CD4-positive, alpha-beta memory T cell (primary cell): ENCODE results near the gene ZGPAT. TPM values are rescaled to one million over a fixed set of nuclear protein-coding genes. Genes with fewer than 3 reads are reported as not detected.

ENCODE experiments used
- CTCF ChIA-PET: fragments of 350-600 bp; sonication (Branson Sonifier 250); formaldehyde crosslinking; loops from one replicate; lab custom pipeline; 2021; ENCODE audit warnings: inconsistent platforms; ENCODE audit not compliant: partially characterized antibody; lab: Charles Lee
- POLR2A ChIA-PET: fragments of 350-600 bp; sonication (Branson Sonifier 250); formaldehyde crosslinking; loops from one replicate; lab custom pipeline; 2021; ENCODE audit not compliant: partially characterized antibody; lab: Charles Lee
- DNase-seq, 5 donors: peaks; one replicate each; pipeline versions ENCODE4 v3.0.0 to v3.0.0-alpha.2; 2020 to 2022; ENCODE audit warnings: mixed read lengths in 1 of 5
- H3K27ac ChIP-seq: one replicate; pipeline ENCODE4 v1.7.0; 2013; ENCODE audit warnings: low read depth, low read length
- H3K27me3 ChIP-seq: 2 replicates; pipeline ENCODE4 v1.7.0; 2013; ENCODE audit warnings: mild to moderate bottlenecking, low read length, moderate library complexity; ENCODE audit not compliant: insufficient read depth
- H3K36me3 ChIP-seq: 2 replicates; pipeline ENCODE4 v1.7.0; 2013; ENCODE audit warnings: mild to moderate bottlenecking, low read length, moderate library complexity; ENCODE audit not compliant: insufficient read depth
- H3K4me1 ChIP-seq: 2 replicates; pipeline ENCODE4 v1.7.0; 2013; ENCODE audit warnings: mild to moderate bottlenecking, low read length, moderate library complexity; ENCODE audit not compliant: insufficient read depth
- H3K4me3 ChIP-seq, 2 donors: one replicate each; pipeline ENCODE4 v1.7.0; 2013; ENCODE audit warnings: low read length in 2 of 2, mild to moderate bottlenecking in 1 of 2
- H3K9me3 ChIP-seq, 2 donors: one replicate each; pipeline ENCODE4 v1.7.0; 2013; ENCODE audit warnings: low read length in 2 of 2, control low read depth in 1 of 2; ENCODE audit not compliant: control insufficient read depth in 1 of 2
- H3K27ac Mint-ChIP-seq, 7 donors: one replicate each; pipeline ENCODE4 v1.8.0; 2020 to 2021; ENCODE audit warnings: mixed read lengths in 7 of 7, mild to moderate bottlenecking in 6 of 7, inconsistent platforms in 3 of 7, moderate library complexity in 3 of 7
- H3K27me3 Mint-ChIP-seq, 2 donors: one replicate each; pipeline ENCODE4 v1.8.0; 2020 to 2021; ENCODE audit warnings: mixed read lengths in 2 of 2
- H3K36me3 Mint-ChIP-seq, 2 donors: one replicate each; pipeline ENCODE4 v1.8.0; 2020 to 2021; ENCODE audit warnings: mixed read lengths in 2 of 2, inconsistent platforms in 1 of 2, mild to moderate bottlenecking in 1 of 2
- H3K4me1 Mint-ChIP-seq, 4 donors: one replicate each; pipeline ENCODE4 v1.8.0; 2020 to 2021; ENCODE audit warnings: mixed read lengths in 4 of 4, mild to moderate bottlenecking in 1 of 4
- H3K4me3 Mint-ChIP-seq, 8 donors: one replicate each; pipeline ENCODE4 v1.8.0; 2020 to 2021; ENCODE audit warnings: mixed read lengths in 8 of 8, mild to moderate bottlenecking in 7 of 8, moderate library complexity in 6 of 8, inconsistent platforms in 3 of 8
- H3K9me3 Mint-ChIP-seq, 8 donors: one replicate each; pipeline ENCODE4 v1.8.0; 2020 to 2021; ENCODE audit warnings: mixed read lengths in 8 of 8, mild to moderate bottlenecking in 5 of 8, inconsistent platforms in 3 of 8, moderate library complexity in 1 of 8
- intact Hi-C: fragments of 100-400 bp; cut with micrococcal nuclease; formaldehyde crosslinking; loops from one replicate; pipeline ENCODE4 v1.15.1; 2023
- polyA plus RNA-seq, 2 donors: library from polyadenylated mRNA; unstranded; fragments of 300-500 nt; fragmentation: Illumina TruSeq; gene quantifications; one replicate each; pipeline ENCODE4 v1.2.3, GENCODE V29; 2021
- total RNA-seq, 2 experiments: library from RNA; stranded (reverse); gene quantifications; one replicate each; pipeline ENCODE4 v1.2.3, GENCODE V29; 2021

ZGPAT gene
- total and polyA plus RNA-seq, 4 experiments from 2014 or later = 34.6 to 69.5 (median 53.5) TPM

- peaks cover 8 to 29% of the 10 kb centered on the region in 2 donors for H3K36me3 Mint-ChIP-seq
- CTCF ChIA-PET = interaction anchor here (1.6 to 2.4 kb wide), 2 partner anchors 31 kb away, joined by 7 to 26 read pairs; partner anchors contain the start of genes ARFRP1 and ZGPAT
- no peaks in the 10 kb centered on the region for H3K27me3 Mint-ChIP-seq
- H3K4me1 Mint-ChIP-seq = peaks cover 10 to 28% (median 15%) of the 10 kb centered on the region in 4 donors
- intact Hi-C loops = loop anchor here (1.0 to 5.0 kb wide), 5 partner anchors 13 to 219 kb away; partner anchors contain the start of genes STMN3 and UCKL1
- Histone ChIP-seq H3K9me3 (no peaks in the 10 kb centered on the region), H3K27ac (peak overlapping the region; percentile 46), H3K4me3 (peak overlapping the region in 1 of 2 donors; percentile 92), H3K4me1 (peaks cover 33% of the 10 kb centered on the region), H3K36me3 (peaks cover 22% of the 10 kb centered on the region), H3K27me3 (no peaks in the 10 kb centered on the region)
- DNase-seq = peak; percentile 34 to 59 (median 43)
- POLR2A ChIA-PET = interaction anchor here (0.9 to 7.0 kb wide), 24 partner anchors 10 to 341 kb away, joined by 3 to 202 read pairs (median 12); partner anchors contain the start of genes ARFRP1, FNDC11, GMEB2 and HELZ2
- H3K4me3 Mint-ChIP-seq = peak overlapping the region; percentile 27 to 91 (median 64)
- H3K9me3 Mint-ChIP-seq = peaks cover 0 to 3% (median 0%) of the 10 kb centered on the region in 8 donors
- H3K27ac Mint-ChIP-seq = peak overlapping the region in 4 of 7 donors; percentile 17 to 44 (median 32)
These were observed 30.3 kb downstream of the ZGPAT start for GRCh38 chr20:63737945-63738686.

GRCh38 chr20:63738687-63739129 lies 30.9 kb downstream of the ZGPAT start:
- CTCF ChIA-PET = interaction anchor here (1.1 to 1.6 kb wide), 2 partner anchors 31 to 45 kb away, joined by 3 to 7 read pairs; partner anchors contain the start of genes ARFRP1 and ZGPAT
- Histone ChIP-seq H3K36me3 (peaks cover 22% of the 10 kb centered on the region), H3K4me1 (peaks cover 33% of the 10 kb centered on the region), H3K4me3 (peak overlapping the region in 1 of 2 donors; percentile 92), H3K27me3 (no peaks in the 10 kb centered on the region), H3K9me3 (no peaks in the 10 kb centered on the region), H3K27ac (peak overlapping the region; percentile 46)
- POLR2A ChIA-PET = interaction anchor here (0.7 to 7.0 kb wide), 31 partner anchors 10 to 340 kb away, joined by 3 to 202 read pairs (median 6); partner anchors contain the start of genes ARFRP1, GMEB2, HELZ2 and OPRL1
- Mint-ChIP-seq H3K9me3 (peaks cover 0 to 3% (median 0%) of the 10 kb centered on the region in 8 donors), H3K36me3 (peaks cover 12 to 28% of the 10 kb centered on the region in 2 donors), H3K4me3 (peak overlapping the region; percentile 27 to 91 (median 64)), H3K4me1 (peaks cover 9 to 23% (median 14%) of the 10 kb centered on the region in 4 donors), H3K27me3 (no peaks in the 10 kb centered on the region), H3K27ac (peak overlapping the region in 4 of 7 donors; percentile 17 to 44 (median 32))
- peak; percentile 36 to 63 (median 47) for DNase-seq
- intact Hi-C loops = loop anchor here (1.0 to 5.0 kb wide), 2 partner anchors 126 to 219 kb away; partner anchors contain the start of gene UCKL1

GRCh38 chr20:63739130-63740069 lies 31.6 kb downstream of the ZGPAT start, which contains the start of gene SLC2A4RG:
SLC2A4RG (plus strand) TSS chr20:63739776; CDS start chr20:63739913, 137 bp downstream.
- CTCF ChIA-PET = interaction anchor here (1.1 to 1.6 kb wide), 2 partner anchors 32 to 45 kb away, joined by 3 to 7 read pairs; partner anchors contain the start of genes ARFRP1 and ZGPAT
- Mint-ChIP-seq H3K27ac (peak within 1 kb of the TSS in 4 of 7 donors; percentile 22 to 65 (median 43)), H3K4me3 (peak within 1 kb of the TSS; percentile 44 to 91 (median 60)), H3K27me3 (no peaks in the 10 kb centered on the region), H3K36me3 (peaks cover 8 to 23% of the 10 kb centered on the region in 2 donors), H3K9me3 (peaks cover 0 to 3% (median 0%) of the 10 kb centered on the region in 8 donors), H3K4me1 (peaks cover 6 to 17% (median 10%) of the 10 kb centered on the region in 4 donors)
- Histone ChIP-seq H3K36me3 (peaks cover 15% of the 10 kb centered on the region), H3K4me1 (peaks cover 33% of the 10 kb centered on the region), H3K27ac (peak within 1 kb of the TSS; percentile 54), H3K27me3 (no peaks in the 10 kb centered on the region), H3K9me3 (no peaks in the 10 kb centered on the region), H3K4me3 (peak within 1 kb of the TSS; percentile 42 to 92)
- intact Hi-C loops = loop anchor here (1.0 to 5.0 kb wide), 3 partner anchors 12 to 218 kb away; partner anchors contain the start of gene UCKL1
- peak; percentile 61 to 76 (median 72) for DNase-seq
- POLR2A ChIA-PET = interaction anchor here (0.7 to 7.0 kb wide), 28 partner anchors 10 to 300 kb away, joined by 3 to 202 read pairs (median 6); partner anchors contain the start of genes ARFRP1, GMEB2, HELZ2 and PTK6

GRCh38 chr20:63740070-63740626 lies 32.3 kb downstream of the ZGPAT start:
- Mint-ChIP-seq H3K4me3 (peak overlapping the region; percentile 44 to 80 (median 60)), H3K4me1 (peaks cover 6 to 16% (median 10%) of the 10 kb centered on the region in 4 donors), H3K27me3 (no peaks in the 10 kb centered on the region), H3K9me3 (peaks cover 0 to 3% (median 0%) of the 10 kb centered on the region in 8 donors), H3K36me3 (peaks cover 8 to 23% of the 10 kb centered on the region in 2 donors), H3K27ac (peak overlapping the region in 2 of 7 donors; percentile 42 to 65)
- H3K36me3 ChIP-seq = peaks cover 10% of the 10 kb centered on the region
- no peaks in the 10 kb centered on the region for H3K27me3 ChIP-seq
- peak; percentile 65 to 69 (median 66) for DNase-seq
- no peaks in the 10 kb centered on the region for H3K9me3 ChIP-seq
- peaks cover 33% of the 10 kb centered on the region for H3K4me1 ChIP-seq
- peak overlapping the region; percentile 42 to 60 for H3K4me3 ChIP-seq
- intact Hi-C loops = loop anchor here (1.0 kb wide), 1 partner anchor 11 kb away; no protein-coding TSS in a partner anchor
- CTCF ChIA-PET = interaction anchor here (0.9 to 1.6 kb wide), 4 partner anchors 10 to 98 kb away, joined by 3 to 5 read pairs (median 5); partner anchors contain the start of genes ARFRP1 and ZGPAT
- H3K27ac ChIP-seq = peak overlapping the region; percentile 54
- POLR2A ChIA-PET = interaction anchor here (0.7 to 3.8 kb wide), 19 partner anchors 9 to 219 kb away, joined by 3 to 53 read pairs (median 4); partner anchors contain the start of genes ARFRP1, GMEB2, HELZ2 and PPDPF

GRCh38 chr20:63740627-63741353 lies 33.0 kb downstream of the ZGPAT start:
- peaks cover 5% of the 10 kb centered on the region for H3K36me3 ChIP-seq
- intact Hi-C loops = loop anchor here (1.0 kb wide), 1 partner anchor 11 kb away; no protein-coding TSS in a partner anchor
- DNase-seq = peak; percentile 48 to 58 (median 53)

More at GRCh38 chr20:63740627-63741353, 33.0 kb downstream of the ZGPAT start:
- Mint-ChIP-seq H3K27me3 (no peaks in the 10 kb centered on the region), H3K27ac (peak overlapping the region in 3 of 7 donors; percentile 42 to 65 (median 47)), H3K9me3 (peaks cover 0 to 3% (median 0%) of the 10 kb centered on the region in 8 donors), H3K36me3 (peaks cover 8 to 20% of the 10 kb centered on the region in 2 donors), H3K4me3 (peak overlapping the region; percentile 44 to 80 (median 60)), H3K4me1 (peaks cover 6 to 10% (median 7%) of the 10 kb centered on the region in 4 donors)
- no peaks in the 10 kb centered on the region for H3K9me3 ChIP-seq
- peak overlapping the region; percentile 54 for H3K27ac ChIP-seq
- ChIA-PET POLR2A (interaction anchor here (0.7 to 3.8 kb wide), 24 partner anchors 8 to 220 kb away, joined by 3 to 53 read pairs (median 4); partner anchors contain the start of genes ARFRP1, GMEB2, HELZ2 and PPDPF), CTCF (interaction anchor here (0.9 to 1.6 kb wide), 4 partner anchors 10 to 99 kb away, joined by 3 to 5 read pairs (median 5); partner anchors contain the start of genes ARFRP1 and ZGPAT)
- no peaks in the 10 kb centered on the region for H3K27me3 ChIP-seq
- H3K4me1 ChIP-seq = peaks cover 28% of the 10 kb centered on the region
- peak overlapping the region; percentile 42 to 60 for H3K4me3 ChIP-seq
